ENCODE results near the gene PHACTR3.

DNA sequence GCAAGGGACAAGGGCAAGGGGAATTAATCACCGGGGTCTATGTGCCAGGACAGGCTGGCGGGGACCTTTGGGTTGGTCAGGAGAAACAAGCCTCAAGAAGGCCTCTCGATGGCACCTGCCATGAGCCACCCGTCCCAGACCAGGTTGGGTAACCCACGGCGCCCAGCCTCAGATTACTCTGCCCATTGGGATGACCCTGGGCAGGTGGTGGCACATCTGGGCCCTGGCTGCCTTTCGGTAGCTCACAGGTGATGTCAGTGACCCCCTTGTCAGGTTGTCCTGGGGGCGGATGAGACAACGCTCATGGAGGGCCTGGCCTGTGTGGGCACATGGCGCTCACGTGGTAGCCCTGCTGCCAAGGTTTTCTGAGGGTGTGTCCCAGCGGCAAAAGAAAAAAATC, 176.9 kb downstream of the PHACTR3 start:
- TF ChIP-seq CTCF (IDR thresholded peaks at IDR 0.05) (no peak), REST (IDR thresholded peaks at IDR 0.05; ENCODE audit: insufficient read depth in 1 of 2, low read depth in 2 of 2, low read length in 1 of 2) (no peak)
